KOPT-K1 (cell line): ENCODE measurements around the gene MRFAP1.
"Not testable (repeated sequence)": the region's sequence is repeated elsewhere in the genome, so short reads cannot be mapped to it uniquely, and the experiment has no call there.

Source experiments
- H3K27ac ChIP-seq: fragments of 200-600 bp; sonication (generic); 2 replicates; pipeline ENCODE4 v1.5.1; 2016; ENCODE audit warnings: antibody characterized with exemption, mild to moderate bottlenecking, low read depth, low read length; ENCODE audit not compliant: poor library complexity, severe bottlenecking
- H3K36me3 ChIP-seq: fragments of 200-600 bp; sonication (generic); 2 replicates; pipeline ENCODE4 v1.5.1; 2017; ENCODE audit warnings: antibody characterized with exemption, mild to moderate bottlenecking, low read length, moderate library complexity; ENCODE audit not compliant: insufficient read depth
- H3K9me3 ChIP-seq: fragments of 200-600 bp; sonication (generic); 2 replicates; pipeline ENCODE4 v1.5.1; 2017; ENCODE audit warnings: antibody characterized with exemption, low read length, mild to moderate bottlenecking; ENCODE audit not compliant: insufficient read depth, poor library complexity, severe bottlenecking

MRFAP1 gene

GRCh38 chr4:6619116-6619465 lies 21.4 kb upstream of the MRFAP1 start:
- H3K27ac ChIP-seq, result no peak overlapping the region
- peaks cover 69% of the 10 kb centered on the region for H3K36me3 ChIP-seq
- no peaks in the 10 kb centered on the region for H3K9me3 ChIP-seq

DNA sequence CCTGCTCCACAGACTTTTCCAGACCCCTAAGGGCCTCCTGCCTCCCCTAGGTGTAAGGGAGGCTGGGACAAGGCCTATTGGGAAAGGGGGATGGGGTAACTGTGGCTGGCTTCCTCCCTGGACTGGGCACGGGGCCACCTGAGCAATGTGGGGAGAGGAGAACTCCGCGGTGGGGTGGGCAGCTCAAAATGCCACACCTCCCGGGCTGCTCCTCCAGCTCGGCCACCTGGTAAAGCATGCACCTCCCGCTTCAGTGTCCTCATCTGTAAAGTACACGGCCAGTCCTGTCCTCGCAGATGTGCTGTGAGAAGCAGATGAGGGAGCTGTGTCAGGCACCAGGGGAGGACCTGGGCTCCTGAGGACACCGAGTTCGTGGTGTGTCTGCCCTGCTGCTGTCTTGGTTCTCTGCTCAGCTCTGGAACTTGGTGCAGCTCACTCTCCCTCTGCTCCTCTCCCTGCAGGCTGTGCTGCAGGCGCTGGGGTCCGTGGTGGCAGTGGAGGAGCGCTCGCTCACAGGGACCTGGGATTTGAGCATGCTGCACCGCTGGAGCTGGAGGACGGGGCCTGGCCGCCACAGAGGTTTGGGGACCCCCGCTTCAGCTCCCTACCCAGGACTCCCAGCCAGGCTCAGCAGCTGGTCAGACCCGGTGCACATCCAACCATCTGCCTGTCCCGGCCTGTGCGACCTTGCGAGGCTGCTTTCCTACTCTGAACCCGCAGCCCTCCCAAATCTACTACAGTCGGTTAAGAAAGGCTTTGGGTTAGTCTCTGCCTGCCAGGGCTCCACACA lies 20.8 kb upstream of the MRFAP1 start:
- Histone ChIP-seq H3K27ac (no peak overlapping the region), H3K36me3 (peaks cover 63% of the 10 kb centered on the region), H3K9me3 (no peaks in the 10 kb centered on the region)

- no peak overlapping the region for H3K27ac ChIP-seq
- peaks cover 57% of the 10 kb centered on the region for H3K36me3 ChIP-seq
- no peaks in the 10 kb centered on the region for H3K9me3 ChIP-seq
These were observed 20.2 kb upstream of the MRFAP1 start for GRCh38 chr4:6620296-6620695.

GRCh38 chr4:6620891-6621555 lies 19.5 kb upstream of the MRFAP1 start:
- Histone ChIP-seq H3K27ac (no peak overlapping the region), H3K9me3 (no peaks in the 10 kb centered on the region), H3K36me3 (peaks cover 50% of the 10 kb centered on the region)

- no peaks in the 10 kb centered on the region for H3K9me3 ChIP-seq
- peaks cover 44% of the 10 kb centered on the region for H3K36me3 ChIP-seq
- no peak overlapping the region for H3K27ac ChIP-seq
These were observed 18.9 kb upstream of the MRFAP1 start for GRCh38 chr4:6621556-6621927.

DNA sequence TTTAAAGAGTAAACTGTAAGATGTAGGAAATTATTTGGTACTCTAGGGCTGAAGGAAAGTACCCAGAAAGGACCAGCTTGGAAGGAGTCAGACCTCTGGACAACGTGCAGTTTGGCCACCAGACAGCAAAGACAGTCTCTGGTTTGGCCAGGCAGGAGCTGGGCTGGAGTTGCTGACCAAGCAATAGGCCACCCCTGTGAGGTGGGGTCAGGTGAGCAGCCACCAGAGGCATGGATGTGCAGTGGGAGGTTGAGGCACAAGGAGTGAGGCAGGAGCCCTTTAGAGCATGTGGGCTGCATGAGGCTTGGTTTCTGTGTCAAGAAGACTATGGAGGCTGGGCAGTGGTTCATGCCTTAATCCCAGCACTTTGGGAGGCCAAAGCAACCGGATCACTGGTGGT lies 17.7 kb upstream of the MRFAP1 start:
- H3K27ac ChIP-seq, result no peak overlapping the region
- H3K9me3 ChIP-seq, result no peaks in the 10 kb centered on the region
- H3K36me3 ChIP-seq, result peaks cover 32% of the 10 kb centered on the region

DNA sequence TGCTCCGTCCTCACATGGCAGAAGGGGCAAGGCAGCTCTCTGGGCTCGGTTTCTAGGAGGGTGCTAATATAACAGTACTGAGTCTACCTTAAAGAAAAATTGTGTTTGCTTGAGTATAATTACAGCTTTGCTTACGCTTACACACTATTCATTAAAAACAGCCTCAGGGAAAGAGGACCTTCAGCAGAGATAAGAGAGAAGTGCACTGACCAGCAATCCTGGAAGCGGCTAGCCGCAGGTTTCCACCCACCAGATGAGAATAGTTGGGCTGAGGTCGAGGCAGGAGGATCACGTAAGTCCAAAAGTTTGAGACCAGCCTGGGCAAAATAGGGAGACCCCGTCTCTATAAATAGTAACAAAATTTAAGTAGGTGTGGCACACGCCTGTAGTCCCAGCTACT lies 15.2 kb upstream of the MRFAP1 start:
- Histone ChIP-seq H3K36me3 (peaks cover 7% of the 10 kb centered on the region; the same call in 1 of the 2 replicates), H3K27ac (no peak overlapping the region), H3K9me3 (no peaks in the 10 kb centered on the region)

DNA sequence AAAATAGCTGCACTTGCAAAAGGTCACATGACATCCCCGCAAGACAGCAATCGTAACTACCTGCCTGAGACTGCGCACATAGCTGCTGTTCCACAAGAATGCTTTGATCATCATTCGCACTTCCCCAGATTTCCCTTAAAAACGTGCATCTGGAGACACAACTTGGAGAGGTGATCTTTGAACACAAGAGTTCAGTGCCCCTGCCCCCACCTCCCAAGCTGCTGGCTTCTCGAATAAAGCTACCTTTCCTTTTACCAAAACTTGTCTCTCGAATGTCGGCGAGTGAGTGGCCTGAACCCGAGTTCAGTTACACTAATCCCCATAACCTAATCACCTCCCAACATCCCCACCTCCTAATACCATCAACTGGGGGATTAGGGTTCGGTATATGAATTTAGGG lies 14.4 kb upstream of the MRFAP1 start:
- H3K27ac ChIP-seq, result no peak overlapping the region
- H3K9me3 ChIP-seq, result no peaks in the 10 kb centered on the region

DNA sequence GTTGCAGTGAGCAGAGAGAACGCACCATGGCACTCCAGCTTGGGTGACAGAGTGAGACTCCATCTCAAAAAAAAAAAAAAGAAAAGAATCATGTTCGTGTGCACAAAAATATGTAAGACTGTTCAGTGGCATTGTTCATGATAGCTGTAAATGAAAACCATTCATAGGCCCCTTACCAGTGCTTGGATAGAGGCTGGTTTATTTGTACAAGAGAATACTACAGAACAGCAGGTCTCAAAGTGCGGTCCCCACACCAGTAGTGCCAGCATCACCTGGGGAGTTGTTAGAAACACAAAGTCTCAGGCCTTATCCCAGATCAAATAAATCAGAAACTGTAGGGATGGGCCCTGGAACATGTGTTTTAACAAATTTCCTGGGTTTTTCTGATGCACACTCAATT lies 12.7 kb upstream of the MRFAP1 start:
- H3K36me3 ChIP-seq, result no peaks in the 10 kb centered on the region
- H3K27ac ChIP-seq, result no peak overlapping the region
- no peaks in the 10 kb centered on the region for H3K9me3 ChIP-seq

More for the DNA sequence above, 14.4 kb upstream of the MRFAP1 start:
- H3K36me3 ChIP-seq, result 0 out of 2 replicates have a peak, but pooled peaks cover 4% of the 10 kb centered on the region

GRCh38 chr4:6628484-6628883 lies 12.0 kb upstream of the MRFAP1 start:
- not testable (repeated sequence) for H3K9me3 ChIP-seq, H3K27ac ChIP-seq, H3K36me3 ChIP-seq

- Histone ChIP-seq H3K9me3 (no peaks in the 10 kb centered on the region), H3K36me3 (no peaks in the 10 kb centered on the region), H3K27ac (no peak overlapping the region)
These were observed 8.4 kb upstream of the MRFAP1 start for GRCh38 chr4:6632125-6632524.

- no peaks in the 10 kb centered on the region for H3K36me3 ChIP-seq
- peak overlapping the region; percentile 17 for H3K27ac ChIP-seq
These were observed 7.2 kb upstream of the MRFAP1 start for GRCh38 chr4:6633091-6633906.

DNA sequence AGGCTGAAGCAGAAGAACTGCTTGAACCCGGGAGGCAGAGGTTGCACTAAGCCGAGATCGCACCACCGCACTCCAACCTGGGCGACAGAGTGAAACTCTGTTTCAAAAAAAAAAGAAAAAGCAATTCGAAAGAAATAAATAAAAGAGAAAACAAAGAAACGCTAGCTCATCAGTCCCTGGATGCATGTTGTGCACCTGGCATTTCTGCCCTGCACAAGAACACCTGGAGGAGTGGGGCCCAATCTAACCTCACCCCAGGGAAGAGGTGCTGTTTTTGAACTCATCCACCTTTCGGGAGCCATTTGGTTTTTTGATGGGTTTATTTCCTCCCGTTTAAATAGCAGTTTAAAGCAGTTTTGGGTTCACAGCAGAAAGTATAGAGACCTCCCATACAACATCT lies 5.7 kb upstream of the MRFAP1 start:
- Histone ChIP-seq H3K36me3 (no peaks in the 10 kb centered on the region), H3K27ac (no peak overlapping the region), H3K9me3 (no peaks in the 10 kb centered on the region)

More at GRCh38 chr4:6633091-6633906, 7.2 kb upstream of the MRFAP1 start:
- no peaks in the 10 kb centered on the region for H3K9me3 ChIP-seq

- H3K36me3 ChIP-seq, result peaks cover 28% of the 10 kb centered on the region
- no peaks in the 10 kb centered on the region for H3K9me3 ChIP-seq
- no peak overlapping the region for H3K27ac ChIP-seq
These were observed 1.3 kb upstream of the MRFAP1 start for GRCh38 chr4:6639137-6639680.
